Stimulated activated CD4-positive, alpha-beta T cell treated with anti-CD3 and anti-CD28 coated beads, Interleukin-12 subunit alpha, Interleukin-12 subunit beta, amount 100 ng/mL, for 48 hours (primary cell): Measurements from ENCODE around the gene CCSER2.

ENCODE experiments used
- DNase-seq, 3 donors: peaks; one replicate each; pipeline ENCODE4 v3.0.0-alpha.2; 2020; ENCODE audit warnings: low read depth in 2 of 3, low spot score in 1 of 3

CCSER2 gene

DNA sequence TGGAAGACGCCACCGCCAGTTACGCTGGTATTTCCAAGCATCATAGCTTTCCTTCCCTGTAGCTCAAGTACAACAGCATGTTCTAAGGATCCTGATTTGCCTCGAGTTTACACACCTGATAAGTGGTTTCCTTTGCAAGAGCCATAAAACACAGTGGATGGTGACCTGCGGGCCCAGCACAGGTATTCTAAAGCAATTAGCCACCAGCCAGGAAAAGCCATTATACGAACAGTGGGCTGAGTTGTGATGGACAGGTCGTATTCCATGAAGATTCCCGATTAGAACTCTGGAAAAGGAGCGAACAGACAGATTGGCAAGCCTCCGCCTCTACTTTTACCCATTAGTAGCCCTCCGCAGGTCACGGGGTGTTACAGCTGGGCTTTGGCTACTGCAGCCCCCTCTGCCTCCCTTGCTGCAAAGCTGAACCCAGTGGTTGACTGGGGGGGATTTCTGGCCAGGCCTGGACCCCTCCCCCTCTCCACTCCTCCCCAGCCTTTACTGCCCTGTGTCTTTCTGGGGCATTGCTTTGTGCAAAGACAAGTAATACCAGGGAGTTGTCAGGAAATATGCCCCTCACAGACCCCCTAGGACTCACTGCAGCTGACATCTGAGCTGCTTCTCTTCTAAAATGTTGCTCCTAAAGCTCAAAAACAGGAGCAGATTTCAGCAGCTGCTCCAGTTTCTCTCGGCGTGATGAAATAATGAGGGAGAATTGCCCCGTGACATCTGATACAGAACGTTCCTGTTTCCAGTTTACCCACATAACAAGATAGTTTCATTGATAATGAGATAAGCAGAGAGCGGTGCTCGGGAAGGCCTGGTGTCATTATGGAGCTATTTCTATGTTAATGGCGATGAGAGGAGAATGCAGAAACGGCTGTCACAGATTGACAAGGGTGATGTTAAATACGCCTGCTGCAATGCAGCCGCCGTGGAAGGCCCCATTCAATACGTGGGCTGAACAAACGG, 214.4 kb downstream of the CCSER2 start:
- DNase-seq, result no peak

DNA sequence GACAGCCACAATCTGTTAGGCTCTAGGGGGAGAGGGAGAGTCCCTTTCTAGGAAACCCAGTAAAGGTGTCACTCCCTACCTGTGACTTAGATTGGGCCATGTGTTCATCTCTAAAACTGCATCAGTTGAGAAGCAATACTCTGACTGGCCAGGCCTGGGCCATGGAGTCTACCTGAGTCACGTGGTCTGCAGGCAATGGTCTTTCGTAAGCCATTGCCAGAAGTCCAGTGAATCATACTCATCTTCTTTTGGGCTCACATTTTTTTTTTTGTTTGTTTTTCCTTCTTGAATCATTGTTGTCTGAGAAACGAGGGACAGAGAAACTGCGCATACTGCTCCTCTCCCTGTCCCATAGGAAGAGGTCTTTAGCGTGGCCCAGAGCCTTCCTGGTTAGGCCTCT, 215.6 kb downstream of the CCSER2 start:
- DNase-seq, result no peak

DNA sequence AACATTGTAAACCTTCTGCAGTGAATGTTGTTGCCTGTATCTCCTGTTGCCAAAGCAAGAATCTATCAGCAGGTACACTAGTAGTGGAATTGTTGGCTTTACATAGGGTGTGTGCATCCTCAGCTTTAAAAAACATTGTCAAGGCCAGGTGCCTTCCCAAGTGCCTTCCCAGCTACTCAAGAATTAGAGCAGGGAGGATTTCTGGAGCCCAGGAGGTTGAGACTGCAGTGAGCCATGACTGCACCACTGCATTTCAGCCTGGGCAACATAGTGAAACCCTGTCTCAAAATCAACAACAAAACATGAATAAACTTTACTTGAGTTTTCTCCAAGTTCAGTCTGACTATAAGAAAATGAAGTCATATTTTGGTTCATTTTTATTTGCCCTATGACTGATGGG, 217.3 kb downstream of the CCSER2 start:
- DNase-seq, result no peak

DNA sequence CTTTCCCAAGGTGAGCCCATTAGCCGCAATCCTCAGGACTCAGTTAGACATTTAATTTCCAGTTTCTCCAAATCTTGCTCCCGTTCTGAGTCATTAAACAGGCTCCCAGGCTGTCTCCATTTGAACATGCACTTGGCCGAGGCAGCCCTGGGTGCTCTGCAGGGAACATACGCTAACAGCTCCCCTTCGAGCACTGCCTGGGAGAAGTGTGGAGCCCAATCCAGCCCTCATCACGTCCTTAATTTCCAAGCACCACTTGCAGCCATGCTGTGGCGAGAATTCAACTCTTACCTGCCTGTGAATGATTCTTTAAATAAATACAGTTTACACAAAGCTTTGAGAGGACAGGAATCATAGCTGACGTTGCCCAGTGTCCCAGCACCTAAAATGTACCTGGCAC, 218.2 kb downstream of the CCSER2 start:
- DNase-seq, result no peak

DNA sequence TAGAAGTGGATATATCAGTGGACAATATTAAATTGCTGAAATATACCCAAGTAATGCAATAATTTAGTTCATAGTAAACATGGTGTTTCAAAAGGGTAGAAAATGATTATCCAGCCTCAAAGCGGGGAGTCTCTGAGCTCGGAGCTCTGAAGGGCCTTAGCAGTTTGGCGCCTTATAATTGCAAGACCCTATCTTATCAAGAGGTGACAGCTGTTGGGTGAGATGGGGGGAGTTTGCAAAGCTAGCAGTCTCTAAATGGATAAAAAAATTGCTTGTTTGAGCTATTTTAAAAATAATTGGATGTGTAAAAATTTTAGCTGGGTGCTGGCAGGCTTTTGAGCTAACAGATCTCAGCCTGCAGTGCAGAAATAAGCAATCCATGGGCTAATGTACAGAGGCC, 219.2 kb downstream of the CCSER2 start:
- DNase-seq, result no peak

DNA sequence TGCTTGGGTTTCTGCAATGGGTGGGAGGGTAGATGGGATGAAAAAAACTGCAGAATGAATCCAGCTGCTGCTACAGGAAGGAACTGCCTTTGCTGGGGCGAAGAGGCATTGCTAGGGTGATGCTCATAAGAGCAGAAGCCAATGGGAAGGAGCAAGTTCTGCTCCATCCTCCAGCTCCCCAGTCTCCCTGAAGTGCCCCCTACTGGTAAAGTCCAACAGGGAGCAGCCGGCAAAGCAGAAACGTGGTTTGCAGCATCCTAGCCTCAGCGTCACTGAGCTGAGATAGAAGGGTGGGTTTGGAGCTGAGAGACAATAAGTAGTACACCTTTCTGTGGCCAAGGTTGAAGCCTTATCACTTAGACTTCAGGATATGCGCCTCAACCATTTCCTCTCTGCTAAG, 220.5 kb downstream of the CCSER2 start:
- no peak for DNase-seq

GRCh38 chr10:84549368-84550165, 221.2 kb downstream of the CCSER2 start:
- DNase-seq, result no peak

- DNase-seq, result no peak
Observed at GRCh38 chr10:84550756-84551436, 222.5 kb downstream of the CCSER2 start.

- no peak for DNase-seq
Observed at GRCh38 chr10:84551437-84552120, 223.2 kb downstream of the CCSER2 start.

- DNase-seq, result no peak
Observed at GRCh38 chr10:84552478-84552877, 224.1 kb downstream of the CCSER2 start.

DNA sequence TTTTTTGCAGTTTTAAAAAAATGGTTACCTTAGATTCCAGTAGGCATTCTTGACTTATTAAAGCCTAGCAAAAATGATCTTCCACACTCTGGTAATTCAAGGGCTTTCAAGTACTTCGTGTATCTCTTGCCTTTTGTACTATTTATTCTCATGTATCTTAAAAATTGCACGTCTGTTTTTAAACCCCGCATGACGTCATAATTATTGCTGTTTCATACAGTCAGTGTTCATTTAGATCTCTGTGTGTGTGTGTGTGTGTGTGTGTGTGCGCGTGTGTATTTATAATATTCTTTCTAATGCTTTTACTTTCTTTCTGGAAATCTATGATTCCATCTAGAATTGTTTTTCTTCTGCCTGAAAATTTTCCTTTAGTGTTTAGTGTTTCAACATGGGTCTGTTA, 234.2 kb downstream of the CCSER2 start:
- DNase-seq, result no peak

- DNase-seq, result no peak
Observed at GRCh38 chr10:84563355-84563754, 235.0 kb downstream of the CCSER2 start.

- no peak for DNase-seq
Observed at GRCh38 chr10:84563868-84564267, 235.5 kb downstream of the CCSER2 start.

DNA sequence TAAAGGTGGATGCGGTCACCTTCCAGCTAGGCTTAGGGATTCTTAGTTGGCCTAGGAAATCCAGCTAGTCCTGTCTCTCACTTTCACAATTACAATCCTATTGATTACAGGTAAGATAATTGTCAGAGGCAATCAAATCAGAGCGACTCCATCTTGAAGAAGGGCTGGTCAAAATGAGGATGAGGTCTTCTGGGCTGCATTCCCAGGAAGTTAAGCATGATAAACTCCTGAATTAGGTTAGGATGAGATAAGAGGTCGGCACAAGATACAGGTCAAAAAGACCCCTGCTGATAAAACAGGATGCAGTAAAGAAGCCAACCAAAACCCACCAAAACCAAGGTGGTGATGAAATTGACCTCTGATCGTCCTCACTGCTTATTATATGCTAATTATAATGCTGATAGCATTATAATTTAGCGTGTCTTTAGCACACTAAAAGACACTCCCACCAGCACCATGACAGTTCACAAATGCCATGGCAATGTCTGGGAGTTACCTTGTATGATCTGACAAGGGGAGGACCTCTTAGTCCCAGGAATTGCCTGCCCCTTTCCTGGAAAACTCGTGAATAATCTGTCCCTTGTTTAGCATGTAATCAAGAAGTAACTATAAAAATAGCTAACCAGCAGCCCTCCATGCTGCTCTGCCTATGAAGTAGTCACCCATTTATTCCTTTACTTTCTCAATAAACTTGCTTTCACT, 237.6 kb downstream of the CCSER2 start:
- no peak for DNase-seq

DNA sequence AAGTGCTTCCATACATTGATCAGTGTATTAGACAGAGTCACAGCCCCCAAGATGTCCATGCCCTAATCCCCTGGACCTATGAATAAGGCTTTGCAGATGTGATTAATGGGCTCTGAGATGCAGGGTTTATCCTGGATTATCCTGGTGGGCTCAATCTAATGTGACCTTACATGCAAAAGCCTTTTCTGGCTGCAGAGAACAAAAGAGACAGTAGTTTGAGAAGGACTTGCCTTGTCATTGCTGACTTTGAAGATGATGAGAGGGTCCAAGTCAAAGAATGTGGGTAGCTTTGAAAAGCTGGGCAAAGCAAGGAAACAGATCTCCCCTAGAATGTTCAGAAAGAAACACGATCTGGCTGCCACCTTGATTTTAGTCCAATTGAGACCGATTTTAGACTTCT, 238.7 kb downstream of the CCSER2 start:
- DNase-seq, result no peak
